ENCODE measurements around the gene DNAJB6. TPM values are rescaled to one million over a fixed set of nuclear protein-coding genes. Genes with fewer than 3 reads are reported as not detected.

The DNAJB6 gene
- total RNA-seq, 1 experiment from 2014 or later, result 108 TPM

DNA sequence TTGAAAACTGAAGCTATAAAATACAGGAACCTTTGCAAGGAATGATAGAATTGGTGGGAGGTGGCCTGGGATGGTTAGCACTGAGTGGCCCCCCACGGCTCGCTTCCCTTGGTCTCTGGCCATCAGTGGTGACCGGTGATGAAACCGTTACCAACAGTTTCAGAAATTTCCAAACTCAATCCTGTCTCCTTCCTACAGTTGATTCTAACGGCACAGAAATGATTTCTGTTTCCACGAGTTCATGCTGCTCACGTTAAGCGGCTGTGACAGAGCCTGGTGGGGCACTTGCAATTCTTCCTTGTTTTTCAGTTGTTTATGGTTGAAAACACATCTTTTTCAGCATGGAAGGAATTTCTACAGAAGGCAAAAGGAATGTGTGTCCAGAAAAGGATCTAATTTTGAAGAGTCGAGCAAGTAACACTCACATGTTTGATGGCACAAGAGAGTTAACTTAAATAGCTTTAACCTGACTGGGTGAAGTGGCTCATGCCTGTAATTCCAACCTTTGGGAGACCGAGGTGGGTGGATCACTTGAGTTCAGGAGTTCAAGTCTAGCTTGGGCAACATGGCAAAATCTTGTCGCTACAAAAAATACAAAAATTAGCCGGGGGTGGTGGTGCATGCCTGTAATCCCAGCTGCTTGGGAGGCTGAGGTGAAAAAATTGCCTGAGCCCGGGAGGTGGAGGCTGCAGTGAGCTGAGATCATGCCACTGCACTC lies 100.1 kb downstream of the DNAJB6 start:
- Histone ChIP-seq H3K4me1 (no peaks in the 10 kb centered on the region), H3K4me3 (ENCODE audit: low read depth, low read length) (no peak overlapping the region), H3K27me3 (replicated peaks; ENCODE audit: control insufficient read depth, insufficient read depth, low read length) (no peaks in the 10 kb centered on the region), H3K36me3 (ENCODE audit: control insufficient read depth, insufficient read depth, low read length) (no peaks in the 10 kb centered on the region), H3K9me3 (no peaks in the 10 kb centered on the region)
- Mint-ChIP-seq H3K27me3 (ENCODE audit: insufficient read depth, unreplicated experiment) (peaks cover 7% of the 10 kb centered on the region), H3K9me3 (ENCODE audit: unreplicated experiment) (peaks cover 19% of the 10 kb centered on the region), H3K36me3 (ENCODE audit: insufficient read depth, unreplicated experiment) (peaks cover 4% of the 10 kb centered on the region), H3K27ac (ENCODE audit: unreplicated experiment) (no peak overlapping the region), H3K4me3 (ENCODE audit: unreplicated experiment) (no peak overlapping the region), H3K4me1 (ENCODE audit: low read depth, unreplicated experiment) (peaks cover 14% of the 10 kb centered on the region)
- BruUV-seq (replicated peaks), result no TSS peak
- ChIA-PET POLR2A (no interaction called here), CTCF (no interaction called here)
- TF ChIP-seq, protein P1, sequence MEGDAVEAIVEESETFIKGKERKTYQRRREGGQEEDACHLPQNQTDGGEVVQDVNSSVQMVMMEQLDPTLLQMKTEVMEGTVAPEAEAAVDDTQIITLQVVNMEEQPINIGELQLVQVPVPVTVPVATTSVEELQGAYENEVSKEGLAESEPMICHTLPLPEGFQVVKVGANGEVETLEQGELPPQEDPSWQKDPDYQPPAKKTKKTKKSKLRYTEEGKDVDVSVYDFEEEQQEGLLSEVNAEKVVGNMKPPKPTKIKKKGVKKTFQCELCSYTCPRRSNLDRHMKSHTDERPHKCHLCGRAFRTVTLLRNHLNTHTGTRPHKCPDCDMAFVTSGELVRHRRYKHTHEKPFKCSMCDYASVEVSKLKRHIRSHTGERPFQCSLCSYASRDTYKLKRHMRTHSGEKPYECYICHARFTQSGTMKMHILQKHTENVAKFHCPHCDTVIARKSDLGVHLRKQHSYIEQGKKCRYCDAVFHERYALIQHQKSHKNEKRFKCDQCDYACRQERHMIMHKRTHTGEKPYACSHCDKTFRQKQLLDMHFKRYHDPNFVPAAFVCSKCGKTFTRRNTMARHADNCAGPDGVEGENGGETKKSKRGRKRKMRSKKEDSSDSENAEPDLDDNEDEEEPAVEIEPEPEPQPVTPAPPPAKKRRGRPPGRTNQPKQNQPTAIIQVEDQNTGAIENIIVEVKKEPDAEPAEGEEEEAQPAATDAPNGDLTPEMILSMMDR (IDR thresholded peaks at IDR 0.05; ENCODE audit: insufficient read depth in 1 of 2, low read depth in 1 of 2, low read length in 1 of 2, severe bottlenecking in 1 of 2, unreplicated experiment in 1 of 2), result no peak
- no peak for DNase-seq
- intact Hi-C loops (cut with micrococcal nuclease; ENCODE audit: unreplicated experiment), result no loop called here

DNA sequence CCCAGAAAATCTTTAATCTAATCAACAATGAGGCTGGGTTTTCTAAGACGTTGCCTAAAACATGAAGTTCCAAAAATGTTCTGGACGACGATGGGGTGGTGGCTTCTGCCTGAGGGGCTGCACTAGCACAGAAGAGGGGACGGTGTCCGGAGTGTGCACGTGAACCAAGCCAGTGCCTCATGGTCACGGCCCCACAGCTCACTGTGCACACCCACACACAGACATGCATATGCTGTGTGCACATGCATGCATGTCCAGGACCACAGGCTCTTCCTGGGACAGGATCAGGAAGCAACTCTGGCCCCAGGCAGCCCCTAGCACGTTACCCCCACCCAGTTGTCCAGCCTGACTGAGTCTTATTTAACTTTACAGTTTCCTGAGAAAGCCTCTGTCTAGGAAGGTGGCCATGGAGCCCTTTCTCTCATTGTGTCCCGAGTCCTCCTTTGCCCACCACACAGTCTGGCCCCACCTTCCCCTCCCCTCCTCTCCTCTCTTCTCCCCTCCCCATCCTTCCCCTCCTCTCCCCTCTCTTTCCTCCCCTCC lies 100.8 kb downstream of the DNAJB6 start:
- BruUV-seq (replicated peaks), result no TSS peak
- H3K4me1 Mint-ChIP-seq (ENCODE audit: low read depth, unreplicated experiment), result peaks cover 9% of the 10 kb centered on the region
- CTCF ChIA-PET, result no interaction called here

DNA sequence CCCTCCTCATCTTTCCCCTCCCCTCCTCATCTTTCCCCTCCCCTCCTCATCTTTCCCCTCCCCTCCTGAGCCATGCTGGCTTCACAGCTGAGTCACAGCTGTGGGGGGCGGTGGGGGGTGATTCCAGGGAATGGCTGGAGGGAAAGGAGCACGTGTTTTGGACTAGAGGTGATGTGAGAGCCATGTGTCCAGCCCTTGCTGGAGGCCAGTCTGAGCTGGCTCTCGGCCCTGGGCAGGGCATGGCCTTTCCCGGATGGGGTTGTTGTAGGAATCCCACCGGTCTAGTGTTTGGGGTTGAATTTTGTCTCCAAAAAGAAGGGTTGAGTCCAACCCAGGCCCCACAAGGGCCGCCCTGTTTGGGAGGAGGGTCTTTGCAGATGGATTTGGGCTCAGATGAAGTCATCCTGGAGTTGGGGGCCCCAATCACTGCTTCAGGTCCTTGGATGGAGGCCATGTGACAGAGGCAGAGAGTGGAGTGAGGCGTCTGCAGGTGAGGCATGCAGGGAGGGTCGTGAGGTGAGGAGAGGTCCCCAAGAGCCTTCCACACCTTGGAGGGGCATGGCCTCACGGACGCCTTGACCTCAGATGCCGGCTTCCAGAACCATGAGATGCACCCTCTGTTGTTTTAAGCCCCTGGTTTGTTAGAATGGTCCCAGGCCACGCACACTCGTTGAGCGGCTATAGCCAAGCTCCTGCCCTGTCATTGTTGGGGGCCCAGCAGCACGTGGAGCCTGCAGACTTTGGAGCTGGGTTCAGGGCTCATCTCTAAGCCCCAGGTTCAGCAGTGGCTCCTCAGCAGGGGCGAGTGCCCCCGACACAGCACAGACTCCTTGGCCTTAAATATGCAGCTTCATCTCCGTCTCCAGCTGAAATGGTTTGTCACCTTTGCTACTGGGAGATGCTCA lies 101.6 kb downstream of the DNAJB6 start:
- peaks cover 7% of the 10 kb centered on the region for H3K27me3 Mint-ChIP-seq (ENCODE audit: insufficient read depth, unreplicated experiment)
- H3K4me3 ChIP-seq (ENCODE audit: low read depth, low read length), result no peak overlapping the region
- no TSS peak for BruUV-seq (replicated peaks)
- H3K9me3 ChIP-seq, result peaks cover 7% of the 10 kb centered on the region; the same call in 1 of the 2 replicates
- intact Hi-C loops (cut with micrococcal nuclease; ENCODE audit: unreplicated experiment), result no loop called here
- no peak for DNase-seq
- ChIA-PET POLR2A (no interaction called here), CTCF (no interaction called here)
- H3K9me3 Mint-ChIP-seq (ENCODE audit: unreplicated experiment), result peaks cover 19% of the 10 kb centered on the region
- no peaks in the 10 kb centered on the region for H3K27me3 ChIP-seq (replicated peaks; ENCODE audit: control insufficient read depth, insufficient read depth, low read length)
- no peaks in the 10 kb centered on the region for H3K4me1 ChIP-seq
- peaks cover 4% of the 10 kb centered on the region for H3K36me3 Mint-ChIP-seq (ENCODE audit: insufficient read depth, unreplicated experiment)
- H3K27ac Mint-ChIP-seq (ENCODE audit: unreplicated experiment), result no peak overlapping the region
- no peak overlapping the region for H3K4me3 Mint-ChIP-seq (ENCODE audit: unreplicated experiment)
- TF ChIP-seq, protein P1 (IDR thresholded peaks at IDR 0.05; ENCODE audit: insufficient read depth in 1 of 2, low read depth in 1 of 2, low read length in 1 of 2, severe bottlenecking in 1 of 2, unreplicated experiment in 1 of 2), result no peak
- no peaks in the 10 kb centered on the region for H3K36me3 ChIP-seq (ENCODE audit: control insufficient read depth, insufficient read depth, low read length)
- peaks cover under 1% of the 10 kb centered on the region for H3K4me1 Mint-ChIP-seq (ENCODE audit: low read depth, unreplicated experiment)

More for the DNA sequence above, 100.8 kb downstream of the DNAJB6 start:
- POLR2A ChIA-PET, result no interaction called here
- Histone ChIP-seq H3K27me3 (replicated peaks; ENCODE audit: control insufficient read depth, insufficient read depth, low read length) (no peaks in the 10 kb centered on the region), H3K4me1 (no peaks in the 10 kb centered on the region), H3K36me3 (ENCODE audit: control insufficient read depth, insufficient read depth, low read length) (no peaks in the 10 kb centered on the region), H3K9me3 (peaks cover 2% of the 10 kb centered on the region; the same call in 1 of the 2 replicates), H3K4me3 (ENCODE audit: low read depth, low read length) (no peak overlapping the region)
- peaks cover 7% of the 10 kb centered on the region for H3K27me3 Mint-ChIP-seq (ENCODE audit: insufficient read depth, unreplicated experiment)
- DNase-seq, result no peak
- no peak overlapping the region for H3K4me3 Mint-ChIP-seq (ENCODE audit: unreplicated experiment)
- H3K27ac Mint-ChIP-seq (ENCODE audit: unreplicated experiment), result no peak overlapping the region
- intact Hi-C loops (cut with micrococcal nuclease; ENCODE audit: unreplicated experiment), result no loop called here
- TF ChIP-seq, protein P1 (IDR thresholded peaks at IDR 0.05; ENCODE audit: insufficient read depth in 1 of 2, low read depth in 1 of 2, low read length in 1 of 2, severe bottlenecking in 1 of 2, unreplicated experiment in 1 of 2), result no peak
- H3K9me3 Mint-ChIP-seq (ENCODE audit: unreplicated experiment), result peaks cover 19% of the 10 kb centered on the region
- H3K36me3 Mint-ChIP-seq (ENCODE audit: insufficient read depth, unreplicated experiment), result peaks cover 4% of the 10 kb centered on the region

All from Caco-2 (cell line).